GM18511 (cell line): ENCODE data around the gene SLC7A8.

Source experiments
- ATAC-seq: cut with Tn5 transposase; IDR thresholded peaks from one replicate; pipeline ENCODE4 v1.9.1; 2021; ENCODE audit warnings: mild to moderate bottlenecking, moderate library complexity; ENCODE audit not compliant: unreplicated experiment

SLC7A8 gene

DNA sequence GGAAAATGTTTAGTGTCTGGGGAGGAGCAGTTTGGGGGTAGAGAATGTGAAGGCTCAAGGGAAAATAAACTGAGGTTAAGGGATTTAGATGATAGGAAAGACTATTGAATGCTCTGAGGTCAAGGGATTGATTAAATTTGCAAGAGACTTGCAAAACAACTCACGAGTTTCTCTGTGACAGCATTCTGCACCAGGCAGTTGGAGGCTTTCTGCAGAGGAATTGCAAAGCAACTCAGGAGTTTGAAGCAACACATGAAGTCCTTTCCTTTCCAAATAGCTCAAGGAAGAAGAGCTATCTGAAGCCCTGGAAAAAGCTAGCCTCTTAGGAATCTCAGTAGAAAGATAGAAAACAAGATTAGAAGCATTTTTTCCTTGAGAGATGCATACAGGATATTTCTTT, 23.9 kb downstream of the SLC7A8 start:
- no peak for ATAC-seq

DNA sequence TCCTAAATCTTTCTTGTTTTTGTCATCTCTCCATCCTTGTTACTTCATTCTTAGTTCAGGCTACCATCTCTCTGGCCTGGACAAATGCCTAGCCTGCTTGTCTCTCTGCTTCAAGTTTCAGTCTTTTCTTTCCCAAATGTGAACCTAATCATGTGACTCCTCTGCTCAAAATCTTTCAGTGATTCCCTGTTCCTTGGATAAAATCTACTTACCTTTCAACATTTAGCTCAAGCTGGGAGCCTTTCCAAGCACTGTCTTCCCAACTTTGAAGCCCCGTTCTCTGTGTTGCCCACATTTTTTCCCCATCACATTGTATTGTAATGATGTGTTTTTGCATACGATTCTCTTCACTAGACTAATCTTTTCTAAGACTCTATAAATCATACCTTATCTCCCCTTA, 24.7 kb downstream of the SLC7A8 start:
- ATAC-seq: no peak

DNA sequence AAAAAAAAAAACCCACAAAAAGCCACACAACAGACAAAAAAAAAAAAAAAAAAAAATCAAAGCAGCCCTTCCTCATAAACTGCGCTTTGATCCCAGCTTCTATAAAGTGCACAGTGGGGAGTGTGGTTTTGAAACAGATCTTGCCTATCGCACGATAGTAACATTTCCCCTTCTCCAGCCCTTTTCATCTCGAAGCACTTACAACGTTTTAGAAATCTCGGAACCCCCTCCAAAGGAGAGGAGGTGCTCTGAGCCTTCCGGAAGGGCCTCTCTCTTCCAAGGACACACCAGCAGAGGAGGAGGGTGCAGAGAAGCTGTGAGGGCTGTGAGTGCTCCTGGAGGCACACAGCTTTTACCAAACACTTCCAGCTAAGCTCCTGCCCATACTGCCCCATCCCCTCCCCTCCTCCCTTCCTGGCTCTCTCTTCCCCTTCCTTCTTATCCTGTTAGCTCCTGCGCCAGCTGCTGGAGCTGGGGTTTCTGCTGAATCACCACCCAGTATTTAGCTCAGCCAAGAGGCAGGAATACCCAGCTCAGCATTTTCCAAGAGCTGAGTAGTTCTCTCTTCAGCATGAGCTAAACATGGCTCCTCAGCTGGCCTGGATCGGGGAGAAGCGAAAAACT, 28.4 kb downstream of the SLC7A8 start:
- ATAC-seq: no peak

DNA sequence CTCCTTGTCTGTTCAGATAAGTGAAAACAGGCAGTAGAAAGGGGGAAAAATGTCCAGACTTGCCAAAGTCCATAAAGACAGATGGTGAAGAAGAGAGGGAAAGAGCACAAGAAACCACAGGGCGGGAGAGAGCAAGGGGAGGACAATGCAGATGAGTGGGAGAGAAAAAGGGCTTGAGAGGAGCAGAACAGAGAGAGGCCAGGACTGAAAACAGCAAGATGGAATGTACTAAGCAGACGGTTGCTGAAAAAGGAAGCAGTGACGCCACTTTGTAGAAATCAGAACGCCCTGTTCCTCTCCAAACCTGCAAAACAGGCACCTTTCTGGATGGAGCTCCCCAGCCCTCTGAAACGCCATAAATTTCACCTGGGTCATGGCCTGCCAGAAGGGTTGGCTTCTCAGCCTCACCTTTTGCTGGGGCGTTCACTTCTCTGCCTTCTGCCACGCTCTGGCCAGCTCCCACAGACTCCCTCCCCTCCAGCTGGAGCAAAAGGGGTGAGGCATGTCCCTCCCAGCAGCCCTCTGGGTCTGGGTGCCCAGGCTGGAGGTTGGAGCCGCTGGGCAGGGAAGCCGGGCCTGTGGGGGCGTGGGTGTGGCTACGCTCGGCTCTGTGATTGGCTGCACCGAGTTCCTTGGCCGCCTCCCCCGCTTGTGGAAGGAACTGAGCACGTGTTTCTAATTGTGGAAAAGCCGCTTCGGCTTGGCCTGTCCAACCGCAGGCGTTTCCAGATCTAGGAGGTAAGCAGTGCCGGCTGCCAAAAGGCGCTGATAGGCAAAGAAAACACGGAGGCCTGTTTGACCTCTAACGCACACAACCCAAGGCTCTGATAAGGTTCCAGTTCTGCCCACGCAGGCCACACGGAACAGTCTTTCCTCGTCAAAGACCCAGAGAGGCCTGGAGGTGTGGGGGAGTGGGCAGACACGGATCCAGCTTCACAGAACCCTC, 29.3 kb downstream of the SLC7A8 start:
- no peak for ATAC-seq

DNA sequence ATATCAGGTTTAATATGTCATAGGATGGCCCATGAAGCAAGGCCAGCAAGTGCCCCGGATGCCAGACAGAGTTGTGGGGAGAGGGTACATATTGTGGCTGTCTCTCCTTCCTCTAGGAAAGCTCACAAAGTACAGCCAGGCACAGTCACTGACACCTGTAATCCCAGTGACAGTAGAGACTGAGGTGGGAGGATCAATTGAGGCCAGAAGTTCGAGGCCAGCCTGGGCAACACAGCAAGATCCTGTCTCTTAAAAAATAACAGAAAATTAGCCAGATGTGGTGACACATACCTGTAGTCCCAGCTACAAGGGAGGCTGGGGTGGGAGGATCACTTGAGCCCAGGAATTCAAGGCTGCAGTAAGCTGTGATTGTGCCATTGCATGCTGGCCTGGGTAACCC, 32.1 kb downstream of the SLC7A8 start:
- no peak for ATAC-seq

DNA sequence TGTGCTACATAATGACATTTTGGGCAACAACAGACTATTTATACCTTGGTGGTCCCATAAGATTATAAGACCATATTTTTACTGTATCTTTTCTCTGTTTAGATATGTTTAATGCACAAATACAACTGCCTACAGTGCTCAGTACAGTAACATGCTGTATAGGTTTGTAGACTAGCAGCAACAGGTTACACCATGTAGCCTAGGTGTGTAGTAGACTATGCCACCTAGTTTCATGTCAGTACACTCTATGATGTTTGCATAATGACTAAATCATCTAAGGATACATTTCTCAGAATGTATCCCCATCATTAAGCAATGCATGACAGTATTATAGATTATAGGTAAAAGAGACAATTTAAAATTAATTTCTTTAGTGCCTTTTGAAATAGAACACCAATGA, 33.7 kb downstream of the SLC7A8 start:
- no peak for ATAC-seq

DNA sequence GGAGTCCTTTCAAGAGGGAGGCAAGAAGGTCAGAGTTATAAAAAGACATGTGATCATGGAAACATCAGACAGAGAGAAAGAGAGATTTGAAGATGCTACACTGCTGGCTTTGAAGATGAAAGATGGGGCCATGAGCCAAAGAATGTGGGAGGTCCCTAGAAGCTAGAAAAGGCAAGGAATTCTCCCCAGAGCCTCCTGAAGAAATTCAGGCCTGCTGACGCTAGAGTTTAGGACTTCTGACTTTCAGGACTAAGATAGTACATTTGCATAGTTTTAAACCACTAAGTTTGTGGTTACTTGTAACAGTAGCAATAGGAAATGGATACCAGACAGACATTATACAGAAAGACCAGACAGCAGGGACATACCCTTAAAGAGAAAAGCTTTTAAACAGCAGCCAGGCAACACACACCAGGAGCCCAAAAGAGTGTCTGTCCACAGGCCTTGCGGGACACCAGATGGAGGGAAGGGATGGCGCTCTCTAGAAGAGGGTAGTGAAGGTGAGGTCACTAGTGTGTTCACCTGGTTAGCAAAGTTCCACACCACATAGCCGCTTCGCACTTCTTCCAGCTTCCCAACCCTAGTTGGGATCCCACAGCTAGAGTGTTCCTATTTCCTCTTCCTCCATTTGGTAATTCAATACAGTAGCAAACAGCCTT, 34.7 kb downstream of the SLC7A8 start:
- ATAC-seq: no peak

DNA sequence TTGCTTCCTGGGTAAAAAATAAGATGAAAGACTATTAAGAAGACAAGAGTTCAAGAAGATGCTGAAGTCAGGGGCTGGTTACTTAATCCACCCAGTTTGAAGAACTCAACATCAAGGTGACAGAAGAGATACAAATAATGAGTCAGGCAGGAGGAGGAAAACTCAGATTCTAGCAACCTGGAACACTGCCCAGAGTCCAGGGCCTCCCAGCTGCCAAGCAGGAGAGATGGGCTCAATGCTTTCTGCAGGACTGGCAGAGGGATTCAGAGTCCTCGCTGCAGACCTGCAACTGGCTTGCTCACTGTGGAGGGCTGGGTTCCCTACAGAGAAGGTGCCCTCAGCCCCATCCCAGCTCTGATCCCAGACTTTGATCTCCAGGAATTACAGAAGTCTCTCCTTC, 35.8 kb downstream of the SLC7A8 start:
- no peak for ATAC-seq

DNA sequence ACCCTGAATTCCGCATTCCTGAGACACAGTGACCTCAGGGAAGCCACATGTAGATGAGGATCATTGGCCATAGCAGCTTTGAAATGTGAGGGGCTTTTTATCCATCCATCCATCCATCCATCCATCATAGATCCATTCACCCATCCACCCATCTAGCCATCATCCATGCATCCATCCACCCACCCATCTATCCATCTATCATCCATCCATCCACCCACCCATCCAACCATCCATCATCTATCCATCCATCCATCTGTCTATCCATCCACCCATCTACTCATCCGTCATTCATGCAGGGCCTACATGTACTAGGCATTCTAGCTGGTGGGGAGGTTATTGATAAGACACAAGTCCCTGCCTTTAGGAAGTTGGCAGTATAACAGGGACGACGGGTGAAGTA, 36.5 kb downstream of the SLC7A8 start:
- ATAC-seq: no peak

DNA sequence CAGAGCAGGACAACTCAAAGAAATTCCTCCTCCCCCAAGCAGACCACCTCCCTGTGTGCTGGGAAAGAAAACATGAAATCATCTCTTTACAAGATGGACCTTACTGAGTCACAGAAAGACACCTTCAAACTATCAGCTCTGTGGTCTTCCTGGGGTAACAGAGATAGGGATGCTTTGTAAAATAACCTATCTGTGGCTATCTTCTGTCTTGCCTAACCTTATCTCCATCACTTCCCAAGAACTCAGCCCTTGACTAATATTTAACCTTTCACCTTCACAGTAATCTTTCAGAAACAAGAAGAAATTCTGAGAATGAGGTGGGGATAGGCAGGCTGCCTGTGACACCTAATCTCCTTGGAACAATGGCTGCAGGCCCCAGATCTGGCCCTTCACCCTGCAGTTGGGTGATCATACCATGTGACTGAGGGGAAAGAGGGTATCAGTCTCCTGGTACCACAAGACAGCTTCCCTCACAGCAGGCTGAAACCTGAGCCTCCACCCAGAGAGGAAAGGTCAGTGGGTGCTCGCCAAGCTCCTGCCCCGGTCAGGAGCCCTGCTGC, 37.0 kb downstream of the SLC7A8 start:
- no peak for ATAC-seq

DNA sequence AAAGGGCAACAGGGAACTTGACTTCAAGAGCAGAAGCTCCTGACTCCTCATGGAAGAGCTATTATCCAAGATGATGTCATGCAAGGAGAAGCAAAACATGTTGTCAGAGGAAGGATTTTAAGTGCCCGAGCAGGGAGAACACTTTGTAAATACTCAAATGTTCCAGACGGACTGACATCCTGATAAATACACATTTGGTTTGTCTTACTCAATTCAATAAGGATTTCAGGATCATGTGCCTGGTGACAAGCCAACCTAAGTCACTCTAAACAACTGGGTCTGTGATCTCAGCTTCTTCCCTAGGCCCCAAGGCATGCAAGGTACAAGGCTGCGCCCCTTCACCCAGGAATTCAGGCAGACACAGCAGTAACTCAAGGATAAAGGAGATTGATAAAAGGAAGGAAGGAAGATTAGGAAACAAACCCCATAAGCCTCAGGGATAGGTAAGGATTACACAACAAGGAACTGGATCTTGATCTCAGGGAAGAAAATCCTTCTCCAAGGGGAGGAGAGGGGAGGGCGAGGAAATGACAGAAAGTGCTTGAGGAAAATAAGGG, 37.6 kb downstream of the SLC7A8 start:
- no peak for ATAC-seq

DNA sequence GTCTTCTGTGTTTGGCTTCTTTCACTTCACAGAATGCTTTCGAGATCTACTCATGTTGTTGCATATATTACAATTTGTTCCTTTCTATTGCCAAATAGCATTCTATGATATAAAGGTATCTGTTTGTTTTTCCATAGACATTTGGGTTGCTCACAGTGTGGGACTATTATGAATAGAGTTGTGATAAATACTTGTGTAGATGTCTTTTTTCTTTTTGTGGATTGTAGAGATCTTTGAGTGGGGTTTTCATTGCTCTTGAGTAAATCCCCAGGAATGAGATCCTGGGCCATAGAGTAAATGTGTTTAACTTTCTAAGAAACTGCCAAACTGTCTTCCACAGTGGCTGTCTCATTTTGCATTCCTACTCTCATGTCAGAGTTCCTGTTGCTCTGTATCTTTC, 39.5 kb downstream of the SLC7A8 start:
- ATAC-seq: no peak

DNA sequence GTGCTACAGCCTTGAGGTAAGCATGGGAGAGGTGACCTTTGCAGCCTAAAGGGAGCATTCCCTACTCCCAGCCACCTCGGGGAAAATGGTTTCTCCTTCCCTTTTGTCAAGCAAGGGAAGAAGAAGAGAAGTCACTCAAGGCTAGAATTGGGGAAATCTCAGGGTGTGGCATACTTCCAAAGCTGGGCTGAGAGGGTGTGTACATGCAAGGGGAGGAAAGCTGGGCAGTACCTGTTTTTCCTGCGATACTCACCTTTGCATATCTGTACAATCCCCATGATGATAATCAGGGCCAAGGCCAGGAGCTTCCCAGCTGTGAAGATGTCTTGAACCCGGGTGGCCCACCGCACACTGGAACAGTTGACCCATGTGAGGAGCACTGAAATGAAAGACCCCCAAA, 40.6 kb downstream of the SLC7A8 start:
- ATAC-seq: no peak

DNA sequence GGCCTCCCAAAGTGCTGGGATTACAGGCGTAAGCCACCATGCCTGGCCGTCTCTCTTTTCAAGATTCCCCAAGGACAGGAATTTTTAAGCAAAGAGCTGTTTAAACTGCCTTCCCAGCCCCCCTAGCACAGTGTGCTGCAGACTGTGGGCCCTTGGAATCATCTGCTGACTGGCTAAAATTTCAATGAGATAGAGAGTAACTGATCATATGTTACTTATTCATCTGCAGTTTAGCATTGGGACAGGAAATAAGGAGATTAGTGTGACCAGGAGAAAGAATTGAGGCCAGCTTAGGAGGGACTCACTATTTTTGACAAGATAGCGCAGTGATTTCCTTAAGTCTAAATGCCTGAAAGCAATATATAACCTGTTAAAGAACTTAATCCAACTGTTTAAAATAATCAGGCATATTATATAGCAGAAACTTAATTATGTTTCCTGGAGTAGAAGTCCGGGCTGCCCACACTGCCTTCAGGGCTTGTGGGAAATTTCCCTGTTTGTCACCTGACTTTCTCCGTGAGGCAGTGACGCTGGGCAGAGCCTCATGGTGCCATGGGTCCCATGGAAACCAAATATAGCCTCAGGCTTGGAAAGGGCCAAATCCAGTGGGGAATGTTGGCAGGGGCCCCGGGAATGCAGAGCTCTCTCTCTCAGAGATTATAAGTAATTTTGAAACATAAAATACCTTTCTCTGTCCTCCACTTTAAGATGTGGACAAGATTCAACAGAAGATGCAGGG, 41.6 kb downstream of the SLC7A8 start:
- no peak for ATAC-seq

DNA sequence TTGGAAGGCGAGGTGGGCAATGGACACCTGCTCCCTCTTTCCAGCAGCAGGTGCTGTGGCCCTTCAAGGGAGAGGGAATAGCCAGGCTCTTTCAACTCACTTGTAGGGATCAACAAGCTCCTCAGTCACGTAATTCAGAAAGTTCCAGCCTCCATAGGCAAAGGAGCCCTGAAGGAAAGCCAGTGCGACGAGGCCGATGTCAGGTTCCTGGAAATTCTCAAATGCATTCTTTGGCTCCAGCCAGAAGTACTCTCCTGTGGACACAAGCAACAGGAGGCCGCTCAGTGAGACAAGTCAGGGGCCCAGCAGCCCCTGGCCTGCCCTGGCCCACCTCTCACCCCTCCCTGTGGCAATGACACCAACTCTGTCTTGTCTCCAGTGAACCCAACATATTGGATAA, 43.1 kb downstream of the SLC7A8 start:
- ATAC-seq: no peak

DNA sequence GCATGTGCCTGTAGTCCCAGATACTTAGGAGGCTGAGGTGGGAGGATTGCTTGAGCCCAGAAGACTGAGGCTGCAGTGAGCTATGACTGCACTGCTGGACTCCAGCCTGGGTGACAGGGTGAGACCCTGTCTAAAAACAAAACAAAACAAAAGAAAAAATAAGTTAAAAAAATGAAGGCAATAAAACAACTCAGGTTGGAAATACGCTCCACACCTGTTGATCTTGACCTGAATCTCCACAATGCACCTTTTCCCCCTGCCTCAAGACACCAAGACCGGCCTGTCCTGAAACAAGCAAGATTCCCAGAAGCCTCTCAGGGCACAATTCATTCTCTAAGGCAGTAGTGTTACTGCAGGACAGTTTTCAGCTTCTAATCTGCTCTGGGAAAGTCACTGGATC, 43.6 kb downstream of the SLC7A8 start:
- ATAC-seq: no peak

DNA sequence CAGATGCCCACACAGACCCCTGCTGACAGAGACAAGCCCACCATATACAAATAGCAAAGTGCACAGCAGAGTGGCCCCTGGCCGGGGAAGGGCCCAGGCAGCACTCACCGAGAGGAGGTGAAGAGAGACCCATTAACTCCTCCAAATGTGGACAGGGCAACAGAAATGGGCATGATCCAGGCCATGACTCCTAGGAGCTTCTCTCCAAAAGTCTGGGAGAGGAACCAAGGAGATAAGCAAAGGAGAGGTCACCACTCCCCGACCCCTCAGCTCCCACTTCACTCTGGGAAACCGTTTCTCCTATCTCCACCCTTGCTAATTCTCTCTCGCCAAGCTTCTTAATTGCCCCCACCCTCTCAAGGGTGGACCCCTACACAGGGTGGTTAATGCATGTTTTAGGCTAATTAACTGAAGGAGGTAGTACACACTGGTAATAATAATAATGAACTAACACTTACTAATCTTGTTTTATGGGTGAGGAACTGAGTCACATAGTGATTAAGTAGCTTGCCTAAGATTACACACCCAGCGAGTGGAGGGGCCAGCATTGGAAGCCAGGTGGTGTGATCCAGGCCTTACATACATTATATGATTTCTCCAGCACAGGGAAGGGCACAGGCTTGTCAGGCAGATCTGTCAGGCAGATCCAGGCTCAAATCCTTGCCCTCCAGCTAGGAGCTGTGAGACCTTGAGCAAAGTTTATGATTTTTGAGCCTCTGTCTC, 45.5 kb downstream of the SLC7A8 start:
- no peak for ATAC-seq

DNA sequence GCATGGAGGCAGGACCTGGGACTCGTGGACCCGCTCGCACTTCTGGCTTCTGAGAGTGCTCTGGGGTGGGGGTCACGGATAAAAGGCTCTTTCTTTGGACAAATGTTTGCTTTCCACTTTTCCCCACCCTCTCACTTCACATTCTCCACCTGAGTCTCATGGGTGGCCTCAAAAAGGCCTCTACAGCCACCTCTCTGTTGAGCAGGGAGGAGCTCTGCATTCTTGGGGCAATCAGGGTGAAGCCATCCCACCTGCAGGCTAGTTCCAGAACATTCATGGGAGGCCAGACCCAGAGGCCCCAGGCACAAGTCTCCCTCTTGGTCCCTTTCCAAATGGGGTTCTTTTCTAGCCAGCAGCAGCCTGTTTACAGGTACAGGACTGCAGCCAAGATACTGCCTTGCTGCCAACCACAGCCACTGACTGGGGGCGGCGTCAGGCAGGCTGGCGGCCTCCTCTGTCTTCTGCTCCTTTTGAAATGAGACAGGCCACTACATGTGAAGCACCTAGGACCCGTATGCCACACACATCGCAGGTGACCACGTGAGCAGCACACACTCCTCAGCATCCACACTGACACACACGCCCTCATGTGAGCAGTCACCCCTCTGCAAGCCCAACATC, 46.2 kb downstream of the SLC7A8 start:
- no peak for ATAC-seq

DNA sequence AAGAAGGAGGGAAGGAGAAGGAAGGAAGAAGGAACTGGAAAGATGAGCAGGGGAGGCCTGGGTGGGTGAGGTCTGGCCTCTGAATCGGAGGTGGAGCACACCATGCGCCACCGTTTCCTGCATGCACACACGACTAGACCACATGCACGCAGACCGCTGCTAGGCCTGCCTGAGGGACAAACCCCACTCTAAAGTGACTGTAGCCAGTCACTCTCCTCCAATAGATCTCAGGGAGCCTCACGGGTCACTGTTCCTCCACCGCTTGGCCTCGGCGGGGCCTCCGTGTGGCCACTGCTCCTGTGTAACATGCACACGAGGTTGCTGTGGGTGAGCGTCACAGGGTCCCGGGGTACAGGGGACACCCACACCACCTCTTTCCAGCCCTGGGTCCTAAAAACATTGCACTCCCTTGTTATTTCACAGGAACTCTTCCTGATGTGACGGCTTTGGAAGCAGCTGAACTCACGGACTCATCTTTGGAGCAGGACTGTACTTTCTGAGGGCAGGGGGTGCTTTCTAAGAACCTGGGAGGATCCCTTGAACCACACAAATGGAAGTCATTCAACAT, 46.8 kb downstream of the SLC7A8 start:
- ATAC-seq: no peak
